ENCODE results near the gene MRPL21.

- TF ChIP-seq CTCF (IDR thresholded peaks at IDR 0.05): no peak
- TF ChIP-seq POLR2A (IDR thresholded peaks at IDR 0.05): no peak
- TF ChIP-seq POLR2AphosphoS5 (IDR thresholded peaks at IDR 0.05): no peak
These were observed 10.3 kb downstream of the MRPL21 start for GRCh38 chr11:68893282-68893681.
